Endodermal cell (in vitro differentiated cells): ENCODE measurements around the gene GADD45G. TPM values are rescaled to one million over a fixed set of nuclear protein-coding genes. Genes with fewer than 3 reads are reported as not detected.
A peak's percentile ranks its signal among the peaks of the same experiment; 100 is the strongest.

Experiments
- DNase-seq: peaks from one replicate; pipeline ENCODE4 v3.0.0-alpha.2; 2017
- H3K27ac ChIP-seq: 2 replicates; pipeline ENCODE4 v1.5.1; 2013; ENCODE audit warnings: mild to moderate bottlenecking, low read depth, low read length, moderate library complexity
- H3K27me3 ChIP-seq: 2 replicates; pipeline ENCODE4 v1.6.1; 2013; ENCODE audit warnings: mild to moderate bottlenecking, low read length, moderate library complexity; ENCODE audit not compliant: insufficient read depth, control insufficient read depth, poor library complexity, severe bottlenecking
- H3K36me3 ChIP-seq: 2 replicates; pipeline ENCODE4 v1.7.0; 2013; ENCODE audit warnings: mild to moderate bottlenecking, low read length, moderate library complexity; ENCODE audit not compliant: control insufficient read depth, insufficient read depth
- H3K4me1 ChIP-seq: one replicate; pipeline ENCODE4 v1.7.0; 2013; ENCODE audit warnings: low read length; ENCODE audit not compliant: control insufficient read depth, insufficient read depth
- H3K4me3 ChIP-seq: 2 replicates; pipeline ENCODE4 v1.5.1; 2013; ENCODE audit warnings: mild to moderate bottlenecking, low read length, moderate library complexity
- H3K9ac ChIP-seq: 2 replicates; pipeline ENCODE4 v1.6.1; 2013; ENCODE audit warnings: mild to moderate bottlenecking, low read length, moderate library complexity; ENCODE audit not compliant: poor library complexity, severe bottlenecking; ENCODE audit errors: extremely low read depth
- H3K9me3 ChIP-seq: 2 replicates; pipeline ENCODE4 v1.6.1; 2013; ENCODE audit warnings: mild to moderate bottlenecking, low read length, moderate library complexity; ENCODE audit not compliant: control insufficient read depth
- H3K27ac Mint-ChIP-seq: 2 replicates; pipeline ENCODE4 v1.8.0; 2020; ENCODE audit warnings: mixed read lengths
- H3K27me3 Mint-ChIP-seq: 2 replicates; pipeline ENCODE4 v1.8.0; 2021; ENCODE audit warnings: mild to moderate bottlenecking, mixed read lengths; ENCODE audit not compliant: insufficient read depth
- H3K36me3 Mint-ChIP-seq: 2 replicates; pipeline ENCODE4 v1.8.0; 2020; ENCODE audit warnings: low read depth, mixed read lengths
- H3K4me1 Mint-ChIP-seq: 2 replicates; pipeline ENCODE4 v1.8.0; 2020; ENCODE audit warnings: mixed read lengths
- H3K4me3 Mint-ChIP-seq: 2 replicates; pipeline ENCODE4 v1.8.0; 2020; ENCODE audit warnings: mild to moderate bottlenecking, moderate library complexity, mixed read lengths
- H3K9me3 Mint-ChIP-seq: 2 replicates; pipeline ENCODE4 v1.8.0; 2020; ENCODE audit warnings: mild to moderate bottlenecking, mixed read lengths
- WGBS, 2 experiments: methylation state at CpG; one replicate each; pipeline versions ENCODE4 v1.1.5 to v1.1.7; 2013; ENCODE audit warnings: missing lambda C conversion rate in 2 of 2, mixed read lengths in 1 of 2; ENCODE audit not compliant: insufficient coverage in 1 of 2, insufficient read length in 1 of 2; 5-methylcytosine and 5-hydroxymethylcytosine counted together
- long read RNA-seq, 4 experiments: library from polyadenylated mRNA in 2 of 4; library from RNA in 1 of 4; library from capped mRNA in 1 of 4; stranded (forward) in 3 of 4; unstranded in 1 of 4; transcript quantifications; one replicate each; pipeline ENCODE4 v2.0.0, GENCODE V29; 2020 to 2021; ENCODE audit warnings: inconsistent platforms in 1 of 4
- polyA plus RNA-seq, 2 experiments: library from polyadenylated mRNA; stranded (reverse); fragments of 50-300 nt; gene quantifications; one replicate each; pipeline ENCODE4 v1.2.3, GENCODE V29; 2013
- total RNA-seq, 2 donors: library from RNA; stranded (reverse); fragmentation: NEBNext Ultra II Directional in 1 of 2; extraction: Animal tissue kit (Norgen Biotek cat#: 25700) in 1 of 2; gene quantifications; 2 replicates in 1 of 2; 3 replicates in 1 of 2; pipeline ENCODE4 v1.2.1, GENCODE V29; 2021
- TF ChIP-seq, protein P1 (sequence below): fragments of 200-600 bp; sonication (generic); conservative IDR thresholded peaks from 2 replicates; pipeline ENCODE4 v1.5.0; 2021; ENCODE audit warnings: antibody characterized with exemption, mild to moderate bottlenecking

GADD45G gene
- total RNA-seq = 1 to 10 TPM; 5.1 to 9.6 TPM
- 66.1 TPM for polyA plus RNA-seq (2013, experiment 1 of 2)
- polyA plus RNA-seq (2013, experiment 2 of 2) = 58.2 TPM
- long read RNA-seq, experiment 1, partial matches to known transcripts = 0 of 1 reads
- long read RNA-seq, experiment 1, other reads (novel, unspliced or antisense) = 0 of 1 reads
- long read RNA-seq, experiment 2, transcript GADD45G-201 (4 exons, 1,065 nt) = major isoform, 24 of 35 reads
- long read RNA-seq, experiment 2, partial matches to known transcripts = 4 of 35 reads
- long read RNA-seq, experiment 2, other reads (novel, unspliced or antisense) = 7 of 35 reads
- long read RNA-seq, experiment 3, partial matches to known transcripts = 0 of 1 reads
- long read RNA-seq, experiment 3, other reads (novel, unspliced or antisense) = 0 of 1 reads
- long read RNA-seq, experiment 4, partial matches to known transcripts = 0 of 4 reads
- long read RNA-seq, experiment 4, other reads (novel, unspliced or antisense) = 1 of 4 reads

GRCh38 chr9:89604729-89605464, at the start of gene GADD45G:
Gene GADD45G, plus strand, starts transcription at chr9:89605012. Its CDS starts 110 bp downstream, at chr9:89605122.
- TF ChIP-seq, protein P1, sequence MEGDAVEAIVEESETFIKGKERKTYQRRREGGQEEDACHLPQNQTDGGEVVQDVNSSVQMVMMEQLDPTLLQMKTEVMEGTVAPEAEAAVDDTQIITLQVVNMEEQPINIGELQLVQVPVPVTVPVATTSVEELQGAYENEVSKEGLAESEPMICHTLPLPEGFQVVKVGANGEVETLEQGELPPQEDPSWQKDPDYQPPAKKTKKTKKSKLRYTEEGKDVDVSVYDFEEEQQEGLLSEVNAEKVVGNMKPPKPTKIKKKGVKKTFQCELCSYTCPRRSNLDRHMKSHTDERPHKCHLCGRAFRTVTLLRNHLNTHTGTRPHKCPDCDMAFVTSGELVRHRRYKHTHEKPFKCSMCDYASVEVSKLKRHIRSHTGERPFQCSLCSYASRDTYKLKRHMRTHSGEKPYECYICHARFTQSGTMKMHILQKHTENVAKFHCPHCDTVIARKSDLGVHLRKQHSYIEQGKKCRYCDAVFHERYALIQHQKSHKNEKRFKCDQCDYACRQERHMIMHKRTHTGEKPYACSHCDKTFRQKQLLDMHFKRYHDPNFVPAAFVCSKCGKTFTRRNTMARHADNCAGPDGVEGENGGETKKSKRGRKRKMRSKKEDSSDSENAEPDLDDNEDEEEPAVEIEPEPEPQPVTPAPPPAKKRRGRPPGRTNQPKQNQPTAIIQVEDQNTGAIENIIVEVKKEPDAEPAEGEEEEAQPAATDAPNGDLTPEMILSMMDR = peak; percentile 39
- Mint-ChIP-seq H3K27me3 (peaks cover 50% of the 10 kb centered on the region), H3K36me3 (peaks cover 2% of the 10 kb centered on the region), H3K27ac (peak within 1 kb of the TSS; percentile 93), H3K4me1 (peaks cover 23% of the 10 kb centered on the region), H3K4me3 (peak within 1 kb of the TSS; percentile 84), H3K9me3 (no peaks in the 10 kb centered on the region)
- 0 to 1% methylated on average over 23 to 63 of the region's 63 CpGs for WGBS, 2 experiments
- H3K4me1 ChIP-seq = peaks cover 9% of the 10 kb centered on the region
- H3K9me3 ChIP-seq = no peaks in the 10 kb centered on the region
- H3K27me3 ChIP-seq = peaks cover 13% of the 10 kb centered on the region
- peak within 1 kb of the TSS; percentile 66 for H3K9ac ChIP-seq
- H3K27ac ChIP-seq = peak within 1 kb of the TSS; percentile 96
- peak; percentile 96 for DNase-seq
- no peaks in the 10 kb centered on the region for H3K36me3 ChIP-seq
- peak within 1 kb of the TSS; percentile 85 for H3K4me3 ChIP-seq

DNA sequence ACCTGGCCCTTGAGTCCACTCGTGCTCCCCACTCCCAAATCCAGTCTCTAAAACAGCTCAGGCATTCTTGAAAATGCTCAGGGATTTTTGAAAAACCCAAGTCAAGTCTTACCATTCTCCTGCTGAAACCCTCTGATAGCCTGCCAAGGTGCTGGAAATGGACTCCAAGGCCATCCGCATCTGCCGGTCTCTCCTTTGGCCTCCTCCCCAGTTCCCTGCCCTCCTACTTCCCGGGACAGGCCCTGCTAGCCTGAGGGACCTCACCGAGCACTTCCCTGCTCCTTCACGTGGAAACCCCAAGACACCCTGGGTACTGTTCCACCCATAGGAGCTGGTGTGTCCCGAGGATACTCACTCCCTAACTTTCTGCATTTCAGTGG, 49.8 kb upstream of the GADD45G start:
- Histone ChIP-seq H3K4me1 (no peaks in the 10 kb centered on the region), H3K27me3 (no peaks in the 10 kb centered on the region), H3K36me3 (no peaks in the 10 kb centered on the region), H3K9me3 (no peaks in the 10 kb centered on the region), H3K9ac (no peak overlapping the region), H3K27ac (no peak overlapping the region), H3K4me3 (no peak overlapping the region)
- Mint-ChIP-seq H3K4me1 (peaks cover 13% of the 10 kb centered on the region), H3K36me3 (no peaks in the 10 kb centered on the region), H3K27me3 (no peaks in the 10 kb centered on the region), H3K4me3 (no peak overlapping the region), H3K9me3 (no peaks in the 10 kb centered on the region), H3K27ac (no peak overlapping the region)
- no peak for DNase-seq
- TF ChIP-seq, protein P1 = no peak
- WGBS, 2 experiments = 82 to 90% methylated on average over 5 to 7 of the region's 7 CpGs

DNA sequence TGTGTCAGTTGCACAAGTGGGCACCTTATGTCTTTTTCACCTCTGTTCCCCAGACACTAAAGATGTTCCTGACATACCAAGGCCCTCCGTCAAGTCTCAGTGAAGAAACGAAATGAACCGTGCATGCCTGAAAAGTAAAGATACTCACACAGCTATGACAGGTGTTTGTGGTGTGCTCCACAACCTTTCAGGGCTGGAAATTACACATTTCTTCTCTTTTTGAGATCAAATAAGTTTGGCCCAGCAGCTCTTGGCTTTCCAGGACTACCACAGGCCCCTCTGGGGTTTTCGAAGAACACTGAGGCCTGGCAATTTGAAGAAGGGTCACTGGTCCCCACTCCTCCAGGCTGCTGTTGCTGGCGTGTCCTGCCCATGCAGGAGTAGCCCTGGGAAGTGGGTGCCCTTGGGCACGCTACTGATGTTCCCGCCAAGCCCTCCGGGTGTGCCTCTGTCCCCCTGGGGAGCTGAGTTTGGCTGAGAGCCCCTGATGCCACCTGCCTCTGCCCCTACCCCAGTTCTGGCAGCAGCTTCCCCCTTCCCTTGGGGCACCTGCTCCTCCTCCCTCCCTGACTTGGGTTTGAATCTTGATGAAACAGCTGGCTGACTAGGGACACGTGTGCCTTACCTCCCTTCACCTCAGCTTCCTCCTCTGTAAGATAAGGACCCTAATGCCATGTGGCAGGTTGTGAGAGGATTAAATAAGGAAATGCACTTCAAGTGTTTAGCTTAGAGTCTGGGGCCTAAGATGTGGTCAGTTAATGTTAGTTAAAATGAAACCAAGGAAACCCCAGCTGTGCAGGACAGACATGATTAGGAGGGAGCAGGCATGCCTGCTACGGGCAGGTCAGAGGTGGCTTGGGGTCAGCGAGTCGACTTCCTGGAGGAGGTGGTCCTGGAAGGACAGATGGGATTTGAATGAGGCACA, 49.1 kb upstream of the GADD45G start:
- H3K4me3 Mint-ChIP-seq = no peak overlapping the region
- no peaks in the 10 kb centered on the region for H3K36me3 ChIP-seq
- no peak overlapping the region for H3K9ac ChIP-seq
- H3K27ac Mint-ChIP-seq = peak overlapping the region; percentile 26
- H3K4me1 Mint-ChIP-seq = peaks cover 13% of the 10 kb centered on the region
- no peak overlapping the region for H3K27ac ChIP-seq
- H3K9me3 ChIP-seq = no peaks in the 10 kb centered on the region
- no peak for DNase-seq
- no peaks in the 10 kb centered on the region for H3K36me3 Mint-ChIP-seq
- H3K27me3 Mint-ChIP-seq = no peaks in the 10 kb centered on the region
- H3K4me3 ChIP-seq = no peak overlapping the region
- no peaks in the 10 kb centered on the region for H3K4me1 ChIP-seq
- 91% methylated on average over 6 to 12 of the region's 12 CpGs for WGBS, 2 experiments
- H3K27me3 ChIP-seq = no peaks in the 10 kb centered on the region
- TF ChIP-seq, protein P1 = no peak
- H3K9me3 Mint-ChIP-seq = no peaks in the 10 kb centered on the region
